Neural progenitor cell (in vitro differentiated cells): ENCODE results near the gene LIPN. TPM values are rescaled to one million over a fixed set of nuclear protein-coding genes. Genes with fewer than 3 reads are reported as not detected.

Source experiments
- DNase-seq: peaks from one replicate; pipeline ENCODE4 v3.0.0-alpha.2; 2016; ENCODE audit warnings: low spot score
- H2AFZ ChIP-seq: fragments of 200-600 bp; sonication (generic); replicated peaks from 2 replicates; pipeline ENCODE4 v1.6.1; 2016; ENCODE audit warnings: antibody characterized with exemption
- H3F3A ChIP-seq: fragments of 200-600 bp; sonication (generic); 2 replicates; pipeline ENCODE4 v1.6.1; 2016; ENCODE audit warnings: antibody characterized with exemption, low read depth
- H3K27ac ChIP-seq: fragments of 200-600 bp; sonication (generic); 2 replicates; pipeline ENCODE4 v1.5.1; 2016; ENCODE audit warnings: mild to moderate bottlenecking
- H3K27me3 ChIP-seq: fragments of 200-600 bp; sonication (generic); 2 replicates; pipeline ENCODE4 v1.6.1; 2016; ENCODE audit warnings: mild to moderate bottlenecking, moderate library complexity
- H3K36me3 ChIP-seq: fragments of 200-600 bp; sonication (generic); 2 replicates; pipeline ENCODE4 v1.5.1; 2016
- H3K4me1 ChIP-seq: fragments of 200-600 bp; sonication (generic); 2 replicates; pipeline ENCODE4 v1.6.1; 2016; ENCODE audit warnings: mixed run types
- H3K4me2 ChIP-seq: fragments of 200-600 bp; sonication (generic); 2 replicates; pipeline ENCODE4 v1.6.1; 2016
- H3K4me3 ChIP-seq: fragments of 200-600 bp; sonication (generic); 2 replicates; pipeline ENCODE4 v1.5.1; 2016
- H3K79me2 ChIP-seq: fragments of 200-600 bp; sonication (generic); 2 replicates; pipeline ENCODE4 v1.6.1; 2016; ENCODE audit warnings: low read depth
- H3K9ac ChIP-seq: fragments of 200-600 bp; sonication (generic); 2 replicates; pipeline ENCODE4 v1.6.1; 2016
- H3K9me3 ChIP-seq: fragments of 200-600 bp; sonication (generic); 2 replicates; pipeline ENCODE4 v1.5.1; 2016; ENCODE audit warnings: low read depth
- H4K20me1 ChIP-seq: fragments of 200-600 bp; sonication (generic); 2 replicates; pipeline ENCODE4 v1.6.1; 2016; ENCODE audit warnings: low read depth
- H3K27ac Mint-ChIP-seq: 3 replicates; pipeline ENCODE4 v1.8.0; 2021; ENCODE audit warnings: mixed read lengths
- H3K27me3 Mint-ChIP-seq: 2 replicates; pipeline ENCODE4 v1.8.0; 2022; ENCODE audit warnings: low read depth, mild to moderate bottlenecking, inconsistent platforms, moderate library complexity, mixed read lengths; ENCODE audit not compliant: insufficient read depth
- H3K36me3 Mint-ChIP-seq: 3 replicates; pipeline ENCODE4 v1.8.0; 2021; ENCODE audit warnings: mixed read lengths
- H3K4me1 Mint-ChIP-seq: 3 replicates; pipeline ENCODE4 v1.8.0; 2021; ENCODE audit warnings: mixed read lengths
- H3K4me3 Mint-ChIP-seq: 3 replicates; pipeline ENCODE4 v1.8.0; 2021; ENCODE audit warnings: mild to moderate bottlenecking, moderate library complexity, mixed read lengths
- H3K9me3 Mint-ChIP-seq: 3 replicates; pipeline ENCODE4 v1.8.0; 2020; ENCODE audit warnings: mixed read lengths
- EZH2 ChIP-seq: fragments of 200-600 bp; sonication (generic); IDR thresholded peaks from 2 replicates; pipeline ENCODE4 v1.6.1; 2017; ENCODE audit warnings: antibody characterized with exemption, mild to moderate bottlenecking, moderate library complexity
- EZH2phosphoT487 ChIP-seq: fragments of 200-600 bp; sonication (generic); IDR thresholded peaks from 2 replicates; pipeline ENCODE4 v1.6.1; 2017; ENCODE audit warnings: antibody characterized with exemption
- total RNA-seq: library from RNA; depleted of rRNA; stranded (reverse); fragments of >200 nt; gene quantifications from 2 replicates; pipeline ENCODE4 v1.2.3, GENCODE V29; 2015; ENCODE audit warnings: low replicate concordance
- TF ChIP-seq, protein P1 (sequence below): fragments of 200-600 bp; sonication (generic); IDR thresholded peaks from 2 replicates; pipeline ENCODE4 v1.5.1; 2017; ENCODE audit warnings: antibody characterized with exemption, mild to moderate bottlenecking

The LIPN gene
- total RNA-seq, 1 donor from 2014 or later: not detected

GRCh38 chr10:88742448-88742847, 17.4 kb upstream of the LIPN start:
- H3K9me3 ChIP-seq: no peaks in the 10 kb centered on the region
- no peak overlapping the region for H2AFZ ChIP-seq
- no peaks in the 10 kb centered on the region for H3K4me1 ChIP-seq
- no peaks in the 10 kb centered on the region for H3K4me1 Mint-ChIP-seq
- no peaks in the 10 kb centered on the region for H3K79me2 ChIP-seq
- no peaks in the 10 kb centered on the region for H3K36me3 ChIP-seq
- no peaks in the 10 kb centered on the region for H3K36me3 Mint-ChIP-seq
- DNase-seq: no peak
- peaks cover 7% of the 10 kb centered on the region for H3K27me3 ChIP-seq
- no peak overlapping the region for H3K27ac Mint-ChIP-seq
- H3K4me3 ChIP-seq: no peak overlapping the region
- H4K20me1 ChIP-seq: no peaks in the 10 kb centered on the region
- no peak overlapping the region for H3K27ac ChIP-seq
- H3K4me3 Mint-ChIP-seq: no peak overlapping the region
- no peak for TF ChIP-seq EZH2
- TF ChIP-seq, protein P1, sequence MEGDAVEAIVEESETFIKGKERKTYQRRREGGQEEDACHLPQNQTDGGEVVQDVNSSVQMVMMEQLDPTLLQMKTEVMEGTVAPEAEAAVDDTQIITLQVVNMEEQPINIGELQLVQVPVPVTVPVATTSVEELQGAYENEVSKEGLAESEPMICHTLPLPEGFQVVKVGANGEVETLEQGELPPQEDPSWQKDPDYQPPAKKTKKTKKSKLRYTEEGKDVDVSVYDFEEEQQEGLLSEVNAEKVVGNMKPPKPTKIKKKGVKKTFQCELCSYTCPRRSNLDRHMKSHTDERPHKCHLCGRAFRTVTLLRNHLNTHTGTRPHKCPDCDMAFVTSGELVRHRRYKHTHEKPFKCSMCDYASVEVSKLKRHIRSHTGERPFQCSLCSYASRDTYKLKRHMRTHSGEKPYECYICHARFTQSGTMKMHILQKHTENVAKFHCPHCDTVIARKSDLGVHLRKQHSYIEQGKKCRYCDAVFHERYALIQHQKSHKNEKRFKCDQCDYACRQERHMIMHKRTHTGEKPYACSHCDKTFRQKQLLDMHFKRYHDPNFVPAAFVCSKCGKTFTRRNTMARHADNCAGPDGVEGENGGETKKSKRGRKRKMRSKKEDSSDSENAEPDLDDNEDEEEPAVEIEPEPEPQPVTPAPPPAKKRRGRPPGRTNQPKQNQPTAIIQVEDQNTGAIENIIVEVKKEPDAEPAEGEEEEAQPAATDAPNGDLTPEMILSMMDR: no peak
- TF ChIP-seq EZH2phosphoT487: no peak
- H3K4me2 ChIP-seq: no peak overlapping the region
- no peaks in the 10 kb centered on the region for H3F3A ChIP-seq
- no peaks in the 10 kb centered on the region for H3K9me3 Mint-ChIP-seq
- no peak overlapping the region for H3K9ac ChIP-seq
- peaks cover 2% of the 10 kb centered on the region for H3K27me3 Mint-ChIP-seq

- no peaks in the 10 kb centered on the region for H3F3A ChIP-seq
- no peaks in the 10 kb centered on the region for H4K20me1 ChIP-seq
- DNase-seq: no peak
- TF ChIP-seq EZH2 (no peak), EZH2phosphoT487 (no peak)
- TF ChIP-seq, protein P1: no peak
- no peaks in the 10 kb centered on the region for H3K9me3 ChIP-seq
- H3K4me3 ChIP-seq: no peak overlapping the region
- Mint-ChIP-seq H3K27me3 (peaks cover 2% of the 10 kb centered on the region), H3K9me3 (no peaks in the 10 kb centered on the region), H3K36me3 (no peaks in the 10 kb centered on the region), H3K4me3 (no peak overlapping the region), H3K4me1 (no peaks in the 10 kb centered on the region), H3K27ac (no peak overlapping the region)
- no peaks in the 10 kb centered on the region for H3K36me3 ChIP-seq
- H3K27ac ChIP-seq: no peak overlapping the region
- H3K9ac ChIP-seq: no peak overlapping the region
- no peak overlapping the region for H3K4me2 ChIP-seq
- no peak overlapping the region for H2AFZ ChIP-seq
- peaks cover 7% of the 10 kb centered on the region for H3K27me3 ChIP-seq
- H3K4me1 ChIP-seq: no peaks in the 10 kb centered on the region
- no peaks in the 10 kb centered on the region for H3K79me2 ChIP-seq
These were observed 15.8 kb upstream of the LIPN start for GRCh38 chr10:88744002-88744401.

GRCh38 chr10:88745633-88746032, 14.2 kb upstream of the LIPN start:
- TF ChIP-seq, protein P1: no peak
- TF ChIP-seq EZH2: no peak
- TF ChIP-seq EZH2phosphoT487: no peak
- H3K4me3 Mint-ChIP-seq: no peak overlapping the region
- Histone ChIP-seq H3K27ac (no peak overlapping the region), H3K4me3 (no peak overlapping the region), H3K9me3 (peaks cover 5% of the 10 kb centered on the region), H3K4me1 (no peaks in the 10 kb centered on the region), H3K79me2 (no peaks in the 10 kb centered on the region), H3K27me3 (peaks cover 7% of the 10 kb centered on the region), H2AFZ (no peak overlapping the region), H3F3A (no peaks in the 10 kb centered on the region), H3K36me3 (no peaks in the 10 kb centered on the region), H3K9ac (no peak overlapping the region), H4K20me1 (no peaks in the 10 kb centered on the region), H3K4me2 (no peak overlapping the region)
- H3K27ac Mint-ChIP-seq: no peak overlapping the region
- H3K9me3 Mint-ChIP-seq: no peaks in the 10 kb centered on the region
- DNase-seq: no peak
- H3K4me1 Mint-ChIP-seq: no peaks in the 10 kb centered on the region
- H3K36me3 Mint-ChIP-seq: no peaks in the 10 kb centered on the region
- H3K27me3 Mint-ChIP-seq: peaks cover 2% of the 10 kb centered on the region
